SJCRH30 (cell line): Measurements from ENCODE around the gene UBE2G2. TPM values are rescaled to one million over a fixed set of nuclear protein-coding genes. Genes with fewer than 3 reads are reported as not detected.

Source experiments
- DNase-seq, 2 experiments: peaks; one replicate each; pipeline ENCODE4 v3.0.0-alpha.2; 2015 to 2020
- H3K27ac ChIP-seq: fragments of 250-450 bp; sonication (Bioruptor Pico); 2 replicates; pipeline ENCODE4 v1.5.1; 2020; ENCODE audit warnings: mild to moderate bottlenecking, moderate library complexity
- H3K27me3 ChIP-seq: fragments of 250-450 bp; sonication (Bioruptor Pico); 2 replicates; pipeline ENCODE4 v1.5.1; 2020; ENCODE audit warnings: mild to moderate bottlenecking, moderate library complexity
- H3K36me3 ChIP-seq: fragments of 250-450 bp; sonication (Bioruptor Pico); 2 replicates; pipeline ENCODE4 v1.5.1; 2020; ENCODE audit warnings: mild to moderate bottlenecking, moderate library complexity
- H3K4me1 ChIP-seq: fragments of 250-450 bp; sonication (Bioruptor Pico); 2 replicates; pipeline ENCODE4 v1.5.1; 2020; ENCODE audit warnings: mild to moderate bottlenecking, moderate library complexity
- H3K4me3 ChIP-seq: fragments of 250-450 bp; sonication (Bioruptor Pico); 2 replicates; pipeline ENCODE4 v1.5.1; 2020; ENCODE audit warnings: mild to moderate bottlenecking, moderate library complexity
- H3K9me3 ChIP-seq: fragments of 250-450 bp; sonication (Bioruptor Pico); replicated peaks from 2 replicates; pipeline ENCODE4 v1.5.1; 2020; ENCODE audit warnings: mild to moderate bottlenecking, moderate library complexity
- total RNA-seq: library from RNA; depleted of rRNA; stranded (reverse); fragments of >200 nt; shearing (Covaris generic); gene quantifications from 2 replicates; pipeline ENCODE4 v1.2.3, GENCODE V29; 2014

UBE2G2 gene
- total RNA-seq, 1 experiment from 2014 or later = 90.5 TPM

- peaks cover 3% of the 10 kb centered on the region for H3K9me3 ChIP-seq
- no peak for DNase-seq
Observed at GRCh38 chr21:44778094-44778493, 23.5 kb downstream of the UBE2G2 start.

GRCh38 chr21:44774972-44775371 lies 26.6 kb downstream of the UBE2G2 start:
- Histone ChIP-seq H3K9me3 (no peaks in the 10 kb centered on the region), H3K4me1 (peaks cover 47% of the 10 kb centered on the region), H3K27ac (peak overlapping the region; percentile 89; the same call in 1 of the 2 replicates), H3K4me3 (no peak overlapping the region), H3K27me3 (no peaks in the 10 kb centered on the region), H3K36me3 (peaks cover 57% of the 10 kb centered on the region)
- no peak for DNase-seq

More at GRCh38 chr21:44778094-44778493, 23.5 kb downstream of the UBE2G2 start:
- Histone ChIP-seq H3K36me3 (peaks cover 58% of the 10 kb centered on the region), H3K4me3 (no peak overlapping the region), H3K27me3 (no peaks in the 10 kb centered on the region), H3K27ac (no peak overlapping the region), H3K4me1 (peaks cover 46% of the 10 kb centered on the region)

- Histone ChIP-seq H3K4me3 (peak overlapping the region; percentile 8; the same call in 1 of the 2 replicates), H3K27ac (peak overlapping the region; percentile 89), H3K9me3 (no peaks in the 10 kb centered on the region), H3K4me1 (peaks cover 34% of the 10 kb centered on the region), H3K36me3 (peaks cover 62% of the 10 kb centered on the region), H3K27me3 (no peaks in the 10 kb centered on the region)
- DNase-seq = peak; percentile 98
Observed at GRCh38 chr21:44773291-44773932, 28.2 kb downstream of the UBE2G2 start.

- peaks cover 34% of the 10 kb centered on the region for H3K4me1 ChIP-seq
- peaks cover 52% of the 10 kb centered on the region for H3K36me3 ChIP-seq
- DNase-seq = no peak
- no peaks in the 10 kb centered on the region for H3K27me3 ChIP-seq
- H3K27ac ChIP-seq = no peak overlapping the region; the same call in 1 of the 2 replicates
- no peak overlapping the region for H3K4me3 ChIP-seq
- H3K9me3 ChIP-seq = no peaks in the 10 kb centered on the region
Observed at GRCh38 chr21:44771896-44772525, 29.6 kb downstream of the UBE2G2 start.

GRCh38 chr21:44767834-44768831 lies 33.5 kb downstream of the UBE2G2 start:
- no peaks in the 10 kb centered on the region for H3K27me3 ChIP-seq
- H3K36me3 ChIP-seq = peaks cover 21% of the 10 kb centered on the region
- DNase-seq = no peak
- H3K27ac ChIP-seq = no peak overlapping the region
- H3K4me1 ChIP-seq = peaks cover 10% of the 10 kb centered on the region
- H3K4me3 ChIP-seq = no peak overlapping the region
- no peaks in the 10 kb centered on the region for H3K9me3 ChIP-seq

GRCh38 chr21:44766818-44767354 lies 34.7 kb downstream of the UBE2G2 start:
- no peak overlapping the region for H3K4me3 ChIP-seq
- peaks cover 18% of the 10 kb centered on the region for H3K36me3 ChIP-seq
- no peaks in the 10 kb centered on the region; the same call in 1 of the 2 replicates for H3K4me1 ChIP-seq
- no peaks in the 10 kb centered on the region for H3K9me3 ChIP-seq
- no peak overlapping the region for H3K27ac ChIP-seq
- H3K27me3 ChIP-seq = no peaks in the 10 kb centered on the region
- DNase-seq = no peak

- Histone ChIP-seq H3K4me3 (no peak overlapping the region), H3K27me3 (no peaks in the 10 kb centered on the region), H3K9me3 (no peaks in the 10 kb centered on the region), H3K27ac (no peak overlapping the region), H3K4me1 (no peaks in the 10 kb centered on the region), H3K36me3 (peaks cover 18% of the 10 kb centered on the region)
- DNase-seq = no peak
Observed at GRCh38 chr21:44766014-44766817, 35.4 kb downstream of the UBE2G2 start.

GRCh38 chr21:44765231-44766013 lies 36.2 kb downstream of the UBE2G2 start:
- Histone ChIP-seq H3K4me3 (no peak overlapping the region), H3K4me1 (no peaks in the 10 kb centered on the region), H3K36me3 (peaks cover 13% of the 10 kb centered on the region), H3K9me3 (no peaks in the 10 kb centered on the region), H3K27me3 (no peaks in the 10 kb centered on the region), H3K27ac (no peak overlapping the region)
- DNase-seq = no peak

- H3K9me3 ChIP-seq = no peaks in the 10 kb centered on the region
- H3K27ac ChIP-seq = no peak overlapping the region
- H3K4me3 ChIP-seq = no peak overlapping the region
- H3K4me1 ChIP-seq = no peaks in the 10 kb centered on the region
- peaks cover 4% of the 10 kb centered on the region for H3K36me3 ChIP-seq
- H3K27me3 ChIP-seq = no peaks in the 10 kb centered on the region
- no peak for DNase-seq
Observed at GRCh38 chr21:44764319-44765230, 37.0 kb downstream of the UBE2G2 start.

GRCh38 chr21:44763451-44764318 lies 37.9 kb downstream of the UBE2G2 start:
- H3K4me1 ChIP-seq = no peaks in the 10 kb centered on the region
- DNase-seq = no peak
- H3K36me3 ChIP-seq = peaks cover 3% of the 10 kb centered on the region; the same call in 1 of the 2 replicates
- H3K9me3 ChIP-seq = no peaks in the 10 kb centered on the region
- no peak overlapping the region for H3K27ac ChIP-seq
- no peak overlapping the region for H3K4me3 ChIP-seq
- no peaks in the 10 kb centered on the region for H3K27me3 ChIP-seq

- Histone ChIP-seq H3K4me3 (no peak overlapping the region), H3K27ac (no peak overlapping the region), H3K36me3 (no peaks in the 10 kb centered on the region), H3K9me3 (no peaks in the 10 kb centered on the region), H3K4me1 (no peaks in the 10 kb centered on the region), H3K27me3 (no peaks in the 10 kb centered on the region)
- no peak for DNase-seq
Observed at GRCh38 chr21:44763050-44763378, 38.6 kb downstream of the UBE2G2 start.
